HepG2 (cell line): ENCODE data around the gene SUDS3. TPM values are rescaled to one million over a fixed set of nuclear protein-coding genes. Genes with fewer than 3 reads are reported as not detected.
A peak's percentile ranks its signal among the peaks of the same experiment; 100 is the strongest.

Source experiments
- ATAC-seq: fragments of 200-7000 bp; cut with Tn5 transposase; 3 replicates; pipeline ENCODE4 v1.9.1; 2020; ENCODE audit warnings: mild to moderate bottlenecking, moderate library complexity
- BruUV-seq: library from RNA; stranded (reverse); fragments of 400-500 nt; replicated peaks from 2 replicates; lab custom pipeline; 2021; lab: Mats Ljungman, UMichigan
- CTCF ChIA-PET: fragments of 300-600 bp; formaldehyde crosslinking; extraction: SDS; loops from one replicate; lab custom pipeline; 2021; ENCODE audit warnings: low total read pairs, inconsistent platforms, low intra/inter-chr PET ratio; lab: Yijun Ruan, JAX
- POLR2A ChIA-PET: fragments of 350-600 bp; sonication (Branson Sonifier 250); formaldehyde crosslinking; loops from one replicate; lab custom pipeline; 2020; ENCODE audit warnings: antibody characterized with exemption, inconsistent platforms; lab: Yijun Ruan, JAX
- DNase-seq: peaks from one replicate; pipeline ENCODE4 v3.0.0-alpha.2; 2015; ENCODE audit warnings: low spot score
- FAIRE-seq: peaks from 3 replicates; lab custom pipeline; 2011; peaks lifted over from hg19 to GRCh38; lab: Jason Lieb, UNC
- H2AFZ ChIP-seq: one replicate; pipeline ENCODE4 v1.6.1; 2011; ENCODE audit warnings: low read length, inconsistent platforms
- H3K27ac ChIP-seq: fragments of 300-600 bp; 3 replicates; pipeline ENCODE4 v1.8.0; 2011; ENCODE audit warnings: mixed run types, mild to moderate bottlenecking, mixed read lengths, low read length, inconsistent platforms; ENCODE audit not compliant: insufficient read depth; ENCODE audit errors: extremely low read length
- H3K27me3 ChIP-seq, 2 experiments: fragments of 200-600 bp in 1 of 2; 2 replicates in 1 of 2; 3 replicates in 1 of 2; pipeline versions ENCODE4 v1.6.0 to v1.8.0; 2011; ENCODE audit warnings: low read length in 2 of 2, mild to moderate bottlenecking in 2 of 2, moderate library complexity in 2 of 2, inconsistent platforms in 1 of 2; ENCODE audit not compliant: insufficient read depth in 2 of 2, control insufficient read depth in 1 of 2
- H3K36me3 ChIP-seq, 2 experiments: fragments of 200-600 bp in 1 of 2; replicated peaks in 1 of 2; 2 replicates in 1 of 2; 3 replicates in 1 of 2; pipeline versions ENCODE4 v1.5.1 to v1.8.0; 2011; ENCODE audit warnings: low read length in 2 of 2, inconsistent platforms in 1 of 2; ENCODE audit not compliant: insufficient read depth in 2 of 2, control insufficient read depth in 1 of 2
- H3K4me1 ChIP-seq: 2 replicates; pipeline ENCODE4 v1.5.1; 2012; ENCODE audit warnings: low read length, inconsistent platforms; ENCODE audit not compliant: insufficient read depth
- H3K4me2 ChIP-seq: 2 replicates; pipeline ENCODE4 v1.6.0; 2011; ENCODE audit warnings: low read depth, low read length, inconsistent platforms
- H3K4me3 ChIP-seq, 3 experiments: fragments of 200-600 bp in 1 of 3; sonication (generic), shearing (Covaris generic) in 1 of 3; replicated peaks in 1 of 3; 2 replicates each; pipeline ENCODE4 v1.5.1; 2011 to 2016; ENCODE audit warnings: low read length in 3 of 3, inconsistent platforms in 2 of 3, low read depth in 2 of 3, mild to moderate bottlenecking in 2 of 3, control low read depth in 1 of 3, mixed read lengths in 1 of 3; ENCODE audit not compliant: insufficient read depth in 1 of 3
- H3K79me2 ChIP-seq: one replicate; pipeline ENCODE4 v1.6.1; 2011; ENCODE audit warnings: low read length, inconsistent platforms; ENCODE audit not compliant: insufficient read depth
- H3K9ac ChIP-seq: 2 replicates; pipeline ENCODE4 v1.6.0; 2011; ENCODE audit warnings: mild to moderate bottlenecking, low read depth, low read length, inconsistent platforms; ENCODE audit not compliant: insufficient read depth
- H3K9me3 ChIP-seq: 2 replicates; pipeline ENCODE4 v1.5.1; 2012; ENCODE audit warnings: mild to moderate bottlenecking, low read length
- H4K20me1 ChIP-seq: 2 replicates; pipeline ENCODE4 v1.6.0; 2011; ENCODE audit warnings: inconsistent platforms, mild to moderate bottlenecking, low read length, moderate library complexity; ENCODE audit not compliant: insufficient read depth
- AKAP8 ChIP-seq: sonication (generic); formaldehyde crosslinking; IDR thresholded peaks from 2 replicates; pipeline ENCODE4 v1.5.1; 2020; ENCODE audit warnings: mild to moderate bottlenecking, missing genetic modification reagents
- ETV5 ChIP-seq: IDR thresholded peaks from 2 replicates; pipeline ENCODE4 v1.6.1; 2018; ENCODE audit warnings: missing biosample characterization, missing genetic modification reagents, inconsistent platforms, borderline replicate concordance
- EZH2 ChIP-seq: conservative IDR thresholded peaks from 2 replicates; pipeline ENCODE4 v1.6.1; 2012; ENCODE audit warnings: mild to moderate bottlenecking, low read depth, low read length, moderate library complexity
- KLF13 ChIP-seq: sonication (generic); formaldehyde crosslinking; IDR thresholded peaks from 2 replicates; pipeline ENCODE4 v1.4.0; 2020; ENCODE audit warnings: mild to moderate bottlenecking, missing genetic modification reagents
- MEIS1 ChIP-seq: sonication (generic); formaldehyde crosslinking; IDR thresholded peaks from 2 replicates; pipeline ENCODE4 v1.9.0; 2021; ENCODE audit warnings: mild to moderate bottlenecking, missing genetic modification reagents, moderate library complexity, borderline replicate concordance
- SAP130 ChIP-seq: IDR thresholded peaks from 2 replicates; pipeline ENCODE4 v1.6.1; 2016; ENCODE audit warnings: low read depth
- SPEN ChIP-seq: sonication (generic); formaldehyde crosslinking; IDR thresholded peaks from 2 replicates; pipeline ENCODE4 v1.5.1; 2020; ENCODE audit warnings: low read depth, mild to moderate bottlenecking, missing genetic modification reagents
- ZFP36L2 ChIP-seq: sonication (generic); formaldehyde crosslinking; IDR thresholded peaks from 2 replicates; pipeline ENCODE4 v1.4.0; 2020; ENCODE audit warnings: missing genetic modification reagents
- ZNF136 ChIP-seq: sonication (generic); formaldehyde crosslinking; IDR thresholded peaks from 2 replicates; pipeline ENCODE4 v1.8.1; 2022; ENCODE audit warnings: low read depth, mild to moderate bottlenecking, moderate library complexity, missing genetic modification reagents
- ZNF441 ChIP-seq: sonication (generic); formaldehyde crosslinking; IDR thresholded peaks from 2 replicates; pipeline ENCODE4 v1.7.0; 2021; ENCODE audit warnings: missing genetic modification reagents, borderline replicate concordance
- ZNF570 ChIP-seq: sonication (generic); formaldehyde crosslinking; IDR thresholded peaks from 2 replicates; pipeline ENCODE4 v1.4.0; 2020; ENCODE audit warnings: mild to moderate bottlenecking, missing genetic modification reagents, borderline replicate concordance
- WGBS: methylation state at CpG from one replicate; pipeline ENCODE4 v1.1.6; 2017; ENCODE audit warnings: low lambda C conversion rate; 5-methylcytosine and 5-hydroxymethylcytosine counted together
- in situ Hi-C: cut with HindIII; loops from 2 replicates; pipeline ENCODE4 v1.10.0; 2017; ENCODE audit warnings: low pct_unique_long_range_greater_than_20kb; ENCODE audit not compliant: extremely low pct_ligation_motif_present
- intact Hi-C: fragments of 100-400 bp; cut with micrococcal nuclease; formaldehyde crosslinking; loops from one replicate; pipeline ENCODE4 v1.10.0; 2022; ENCODE audit not compliant: unreplicated experiment
- polyA plus RNA-seq, 8 experiments: library from polyadenylated mRNA; depleted of rRNA in 3 of 8; stranded (reverse) in 7 of 8; unstranded in 1 of 8; fragments of >200 nt; fragmentation: Illumina TruSeq in 4 of 8; extraction: Trizol in 4 of 8; gene quantifications; 2 replicates each; pipeline versions ENCODE4 v1.2.1 to v1.2.3, GENCODE V29; 2011 to 2016; ENCODE audit warnings: low read depth in 4 of 8, missing spikeins in 1 of 8, mixed read lengths in 1 of 8; ENCODE audit not compliant: insufficient read depth in 1 of 8
- total RNA-seq, 5 experiments: library from RNA; depleted of rRNA; stranded (reverse); fragments of >200 nt; fragmentation: Illumina TruSeq; extraction: Trizol; gene quantifications; 2 replicates each; pipeline ENCODE4 v1.2.3, GENCODE V29; 2016; ENCODE audit warnings: low read depth in 1 of 5
- TF ChIP-seq, protein P1 (sequence below): sonication (generic); formaldehyde crosslinking; IDR thresholded peaks from 2 replicates; pipeline ENCODE4 v1.4.0; 2020; ENCODE audit warnings: low read depth, mild to moderate bottlenecking, missing genetic modification reagents
- TF ChIP-seq, protein P2 (sequence below): sonication (generic); formaldehyde crosslinking; IDR thresholded peaks from 2 replicates; pipeline ENCODE4 v1.8.0; 2022; ENCODE audit warnings: mild to moderate bottlenecking, missing genetic modification reagents; ENCODE audit not compliant: insufficient replicate concordance
- TF ChIP-seq, protein P3 (sequence below): sonication (generic); formaldehyde crosslinking; IDR thresholded peaks from 2 replicates; pipeline ENCODE4 v1.5.1; 2020; ENCODE audit warnings: mild to moderate bottlenecking, missing genetic modification reagents, moderate library complexity
- TF ChIP-seq, protein P4 (sequence below): sonication (generic); formaldehyde crosslinking; IDR thresholded peaks from 2 replicates; pipeline ENCODE4 v1.4.0; 2020; ENCODE audit warnings: mild to moderate bottlenecking, missing genetic modification reagents

SUDS3 gene
- total and polyA plus RNA-seq, 2 of the 13 experiments (the other 11 are each of a cell fraction or from before 2014, with no cell fraction given), result 20.2 to 33.1 TPM

DNA sequence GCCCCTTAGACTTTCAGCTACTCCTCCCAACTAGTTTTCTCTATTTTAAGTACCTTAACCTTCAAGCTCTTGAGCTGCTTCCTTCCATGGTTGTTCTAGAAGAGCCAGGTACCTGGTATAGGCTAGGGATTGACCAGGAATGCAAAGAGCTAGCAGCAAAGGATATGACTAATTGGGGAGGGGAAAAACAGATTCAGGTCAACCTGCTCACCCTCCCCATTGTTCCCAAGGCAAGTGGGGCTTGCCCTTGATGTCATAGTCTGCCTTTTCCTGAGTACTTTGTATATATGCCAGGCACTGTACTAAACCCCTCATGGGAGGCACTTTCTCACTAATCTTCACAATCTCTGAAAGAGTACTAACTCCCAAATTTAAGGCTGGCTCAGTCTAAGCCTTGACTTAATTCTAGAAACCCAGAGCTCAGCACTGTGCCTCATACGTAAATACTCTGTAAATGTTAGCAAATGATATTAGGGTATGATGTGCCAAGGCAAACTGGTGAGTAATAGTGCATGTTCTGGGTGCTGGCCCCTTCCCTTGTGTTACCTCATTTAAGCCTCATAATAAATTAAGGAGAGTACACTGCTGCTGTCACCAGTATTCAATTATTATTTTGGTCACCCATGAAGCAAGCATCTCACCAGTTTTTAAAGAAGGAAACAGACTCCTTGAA is 42.2 kb downstream of the SUDS3 start:
- H3K79me2 ChIP-seq, result no peaks in the 10 kb centered on the region
- no peak overlapping the region for H2AFZ ChIP-seq
- H3K4me3 ChIP-seq, result no peak overlapping the region
- 100% methylated on average over 1 of the region's 1 CpG for WGBS
- POLR2A ChIA-PET, result no interaction called here
- no peak for FAIRE-seq
- intact Hi-C loops (no loop called here), in situ Hi-C loops (loop anchor here (25.0 kb wide), 1 partner anchor 619 kb away; no protein-coding TSS in a partner anchor)
- no peak overlapping the region for H3K4me2 ChIP-seq
- BruUV-seq, result no TSS peak
- H3K4me1 ChIP-seq, result peaks cover 21% of the 10 kb centered on the region
- no peaks in the 10 kb centered on the region for H3K27me3 ChIP-seq
- H3K9me3 ChIP-seq, result no peaks in the 10 kb centered on the region
- H3K36me3 ChIP-seq, result peaks cover 0 to 20% of the 10 kb centered on the region in 2 experiments; a peak in 4 of 5 replicates
- H3K27ac ChIP-seq, result no peak overlapping the region
- H3K9ac ChIP-seq, result no peak overlapping the region
- CTCF ChIA-PET, result no interaction called here
- no peak for ATAC-seq
- peak; percentile 20 for DNase-seq
- H4K20me1 ChIP-seq, result no peaks in the 10 kb centered on the region
- TF ChIP-seq ETV5 (CRISPR knock-in tag), result no peak
- no peak for TF ChIP-seq ZNF136 (CRISPR knock-in tag)
- TF ChIP-seq AKAP8 (CRISPR knock-in tag), result no peak
- TF ChIP-seq, protein P1, sequence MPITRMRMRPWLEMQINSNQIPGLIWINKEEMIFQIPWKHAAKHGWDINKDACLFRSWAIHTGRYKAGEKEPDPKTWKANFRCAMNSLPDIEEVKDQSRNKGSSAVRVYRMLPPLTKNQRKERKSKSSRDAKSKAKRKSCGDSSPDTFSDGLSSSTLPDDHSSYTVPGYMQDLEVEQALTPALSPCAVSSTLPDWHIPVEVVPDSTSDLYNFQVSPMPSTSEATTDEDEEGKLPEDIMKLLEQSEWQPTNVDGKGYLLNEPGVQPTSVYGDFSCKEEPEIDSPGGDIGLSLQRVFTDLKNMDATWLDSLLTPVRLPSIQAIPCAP, result no peak
- TF ChIP-seq SAP130 (CRISPR knock-in tag), result no peak
- TF ChIP-seq SPEN (CRISPR knock-in tag), result no peak
- TF ChIP-seq KLF13 (CRISPR knock-in tag), result no peak
- no peak for TF ChIP-seq EZH2
- TF ChIP-seq, protein P2, sequence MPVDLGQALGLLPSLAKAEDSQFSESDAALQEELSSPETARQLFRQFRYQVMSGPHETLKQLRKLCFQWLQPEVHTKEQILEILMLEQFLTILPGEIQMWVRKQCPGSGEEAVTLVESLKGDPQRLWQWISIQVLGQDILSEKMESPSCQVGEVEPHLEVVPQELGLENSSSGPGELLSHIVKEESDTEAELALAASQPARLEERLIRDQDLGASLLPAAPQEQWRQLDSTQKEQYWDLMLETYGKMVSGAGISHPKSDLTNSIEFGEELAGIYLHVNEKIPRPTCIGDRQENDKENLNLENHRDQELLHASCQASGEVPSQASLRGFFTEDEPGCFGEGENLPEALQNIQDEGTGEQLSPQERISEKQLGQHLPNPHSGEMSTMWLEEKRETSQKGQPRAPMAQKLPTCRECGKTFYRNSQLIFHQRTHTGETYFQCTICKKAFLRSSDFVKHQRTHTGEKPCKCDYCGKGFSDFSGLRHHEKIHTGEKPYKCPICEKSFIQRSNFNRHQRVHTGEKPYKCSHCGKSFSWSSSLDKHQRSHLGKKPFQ (CRISPR knock-in tag), result no peak
- TF ChIP-seq, protein P3, sequence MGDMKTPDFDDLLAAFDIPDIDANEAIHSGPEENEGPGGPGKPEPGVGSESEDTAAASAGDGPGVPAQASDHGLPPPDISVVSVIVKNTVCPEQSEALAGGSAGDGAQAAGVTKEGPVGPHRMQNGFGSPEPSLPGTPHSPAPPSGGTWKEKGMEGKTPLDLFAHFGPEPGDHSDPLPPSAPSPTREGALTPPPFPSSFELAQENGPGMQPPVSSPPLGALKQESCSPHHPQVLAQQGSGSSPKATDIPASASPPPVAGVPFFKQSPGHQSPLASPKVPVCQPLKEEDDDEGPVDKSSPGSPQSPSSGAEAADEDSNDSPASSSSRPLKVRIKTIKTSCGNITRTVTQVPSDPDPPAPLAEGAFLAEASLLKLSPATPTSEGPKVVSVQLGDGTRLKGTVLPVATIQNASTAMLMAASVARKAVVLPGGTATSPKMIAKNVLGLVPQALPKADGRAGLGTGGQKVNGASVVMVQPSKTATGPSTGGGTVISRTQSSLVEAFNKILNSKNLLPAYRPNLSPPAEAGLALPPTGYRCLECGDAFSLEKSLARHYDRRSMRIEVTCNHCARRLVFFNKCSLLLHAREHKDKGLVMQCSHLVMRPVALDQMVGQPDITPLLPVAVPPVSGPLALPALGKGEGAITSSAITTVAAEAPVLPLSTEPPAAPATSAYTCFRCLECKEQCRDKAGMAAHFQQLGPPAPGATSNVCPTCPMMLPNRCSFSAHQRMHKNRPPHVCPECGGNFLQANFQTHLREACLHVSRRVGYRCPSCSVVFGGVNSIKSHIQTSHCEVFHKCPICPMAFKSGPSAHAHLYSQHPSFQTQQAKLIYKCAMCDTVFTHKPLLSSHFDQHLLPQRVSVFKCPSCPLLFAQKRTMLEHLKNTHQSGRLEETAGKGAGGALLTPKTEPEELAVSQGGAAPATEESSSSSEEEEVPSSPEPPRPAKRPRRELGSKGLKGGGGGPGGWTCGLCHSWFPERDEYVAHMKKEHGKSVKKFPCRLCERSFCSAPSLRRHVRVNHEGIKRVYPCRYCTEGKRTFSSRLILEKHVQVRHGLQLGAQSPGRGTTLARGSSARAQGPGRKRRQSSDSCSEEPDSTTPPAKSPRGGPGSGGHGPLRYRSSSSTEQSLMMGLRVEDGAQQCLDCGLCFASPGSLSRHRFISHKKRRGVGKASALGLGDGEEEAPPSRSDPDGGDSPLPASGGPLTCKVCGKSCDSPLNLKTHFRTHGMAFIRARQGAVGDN (CRISPR knock-in tag), result no peak
- TF ChIP-seq MEIS1, result no peak
- no peak for TF ChIP-seq ZFP36L2 (CRISPR knock-in tag)
- TF ChIP-seq, protein P4, sequence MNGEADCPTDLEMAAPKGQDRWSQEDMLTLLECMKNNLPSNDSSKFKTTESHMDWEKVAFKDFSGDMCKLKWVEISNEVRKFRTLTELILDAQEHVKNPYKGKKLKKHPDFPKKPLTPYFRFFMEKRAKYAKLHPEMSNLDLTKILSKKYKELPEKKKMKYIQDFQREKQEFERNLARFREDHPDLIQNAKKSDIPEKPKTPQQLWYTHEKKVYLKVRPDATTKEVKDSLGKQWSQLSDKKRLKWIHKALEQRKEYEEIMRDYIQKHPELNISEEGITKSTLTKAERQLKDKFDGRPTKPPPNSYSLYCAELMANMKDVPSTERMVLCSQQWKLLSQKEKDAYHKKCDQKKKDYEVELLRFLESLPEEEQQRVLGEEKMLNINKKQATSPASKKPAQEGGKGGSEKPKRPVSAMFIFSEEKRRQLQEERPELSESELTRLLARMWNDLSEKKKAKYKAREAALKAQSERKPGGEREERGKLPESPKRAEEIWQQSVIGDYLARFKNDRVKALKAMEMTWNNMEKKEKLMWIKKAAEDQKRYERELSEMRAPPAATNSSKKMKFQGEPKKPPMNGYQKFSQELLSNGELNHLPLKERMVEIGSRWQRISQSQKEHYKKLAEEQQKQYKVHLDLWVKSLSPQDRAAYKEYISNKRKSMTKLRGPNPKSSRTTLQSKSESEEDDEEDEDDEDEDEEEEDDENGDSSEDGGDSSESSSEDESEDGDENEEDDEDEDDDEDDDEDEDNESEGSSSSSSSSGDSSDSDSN (CRISPR knock-in tag), result no peak
- TF ChIP-seq ZNF441 (CRISPR knock-in tag), result no peak
- no peak for TF ChIP-seq ZNF570 (CRISPR knock-in tag)
